ENCODE measurements around the gene SMCP.
A peak's percentile ranks its signal among the peaks of the same experiment; 100 is the strongest.

GRCh38 chr1:152917794-152918193 lies 39.7 kb downstream of the SMCP start:
- TF ChIP-seq CTCF (conservative IDR thresholded peaks at IDR 0.05; ENCODE audit: low read depth, low read length) (peak; percentile 40), EZH2 (IDR thresholded peaks at IDR 0.05; ENCODE audit: borderline replicate concordance, low read depth, low read length, poor library complexity, severe bottlenecking) (no peak)
